ENCODE results near the gene SEMA3D.

SEMA3D gene

GRCh38 chr7:85160223-85160622 is 26.6 kb downstream of the SEMA3D start:
- no peak for DNase-seq (ENCODE audit: low spot score)
- in situ Hi-C loops (cut with MboI; ENCODE audit: low sequenced_read_pairs, unreplicated experiment) = no loop called here

GRCh38 chr7:85159003-85159402 is 27.9 kb downstream of the SEMA3D start:
- TF ChIP-seq CTCF (IDR thresholded peaks at IDR 0.05; ENCODE audit: borderline replicate concordance, control extremely low read depth, extremely low read depth, insufficient read depth, missing control alignments) = no peak
- in situ Hi-C loops (cut with MboI; ENCODE audit: low sequenced_read_pairs, unreplicated experiment) = no loop called here
- DNase-seq (ENCODE audit: low spot score) = no peak

More at GRCh38 chr7:85160223-85160622, 26.6 kb downstream of the SEMA3D start:
- TF ChIP-seq CTCF (IDR thresholded peaks at IDR 0.05; ENCODE audit: borderline replicate concordance, control extremely low read depth, extremely low read depth, insufficient read depth, missing control alignments) = no peak

GRCh38 chr7:85156661-85157208 is 30.1 kb downstream of the SEMA3D start:
- in situ Hi-C loops (cut with MboI; ENCODE audit: low sequenced_read_pairs, unreplicated experiment) = no loop called here
- DNase-seq (ENCODE audit: low spot score) = no peak

DNA sequence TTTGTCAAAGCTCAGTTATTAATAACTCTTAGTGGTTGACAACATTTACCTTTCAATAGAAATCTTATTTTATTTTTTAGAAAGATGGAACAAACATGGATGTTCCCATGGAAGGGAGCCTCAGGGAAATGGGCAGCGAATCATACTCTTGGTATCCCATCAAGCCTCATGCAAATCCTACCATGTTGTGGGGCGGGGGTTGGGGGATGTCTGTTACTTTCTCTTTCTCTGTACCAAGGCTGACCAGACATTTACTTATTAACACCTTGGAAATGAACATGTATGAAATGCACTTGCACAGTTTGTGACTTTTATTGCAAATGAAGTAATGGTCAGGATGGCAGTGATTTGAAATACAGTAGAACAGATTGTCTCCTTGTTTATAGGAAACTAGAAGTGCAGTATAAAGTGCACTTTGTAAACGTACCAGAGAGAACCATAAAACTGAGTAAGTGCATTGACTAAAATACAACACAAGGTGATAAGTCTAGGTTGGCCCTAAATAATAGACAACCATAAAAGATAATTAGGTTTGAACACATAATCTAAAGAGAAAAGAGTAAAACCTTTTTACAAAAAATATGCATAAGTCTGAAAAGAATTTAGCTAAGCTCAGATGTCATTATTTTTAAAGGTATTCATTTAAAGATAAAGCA is 32.4 kb downstream of the SEMA3D start:
- DNase-seq (ENCODE audit: low spot score) = no peak
- no peak for TF ChIP-seq CTCF (IDR thresholded peaks at IDR 0.05; ENCODE audit: borderline replicate concordance, control extremely low read depth, extremely low read depth, insufficient read depth, missing control alignments)
- in situ Hi-C loops (cut with MboI; ENCODE audit: low sequenced_read_pairs, unreplicated experiment) = no loop called here

More at GRCh38 chr7:85156661-85157208, 30.1 kb downstream of the SEMA3D start:
- no peak for TF ChIP-seq CTCF (IDR thresholded peaks at IDR 0.05; ENCODE audit: borderline replicate concordance, control extremely low read depth, extremely low read depth, insufficient read depth, missing control alignments)

DNA sequence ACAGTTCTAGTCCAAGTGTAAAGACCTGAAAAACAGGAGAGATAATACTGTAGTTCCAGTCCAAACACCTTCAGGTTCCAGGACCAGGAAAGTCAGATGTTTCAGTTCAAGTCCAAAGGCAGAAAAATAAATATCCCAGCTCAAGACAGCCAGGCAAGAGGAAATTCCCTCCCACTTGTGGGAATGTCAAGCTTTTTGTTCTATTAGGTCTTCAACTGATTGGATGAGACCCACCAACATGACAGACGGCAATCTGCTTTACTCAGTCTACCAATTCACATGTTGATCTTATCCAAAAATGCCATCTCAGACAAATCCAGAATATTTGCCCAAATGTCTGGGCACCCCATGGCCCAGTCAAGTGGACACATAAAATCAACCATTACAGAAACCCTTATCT is 33.1 kb downstream of the SEMA3D start:
- in situ Hi-C loops (cut with MboI; ENCODE audit: low sequenced_read_pairs, unreplicated experiment) = no loop called here
- TF ChIP-seq CTCF (IDR thresholded peaks at IDR 0.05; ENCODE audit: borderline replicate concordance, control extremely low read depth, extremely low read depth, insufficient read depth, missing control alignments) = no peak
- DNase-seq (ENCODE audit: low spot score) = no peak

DNA sequence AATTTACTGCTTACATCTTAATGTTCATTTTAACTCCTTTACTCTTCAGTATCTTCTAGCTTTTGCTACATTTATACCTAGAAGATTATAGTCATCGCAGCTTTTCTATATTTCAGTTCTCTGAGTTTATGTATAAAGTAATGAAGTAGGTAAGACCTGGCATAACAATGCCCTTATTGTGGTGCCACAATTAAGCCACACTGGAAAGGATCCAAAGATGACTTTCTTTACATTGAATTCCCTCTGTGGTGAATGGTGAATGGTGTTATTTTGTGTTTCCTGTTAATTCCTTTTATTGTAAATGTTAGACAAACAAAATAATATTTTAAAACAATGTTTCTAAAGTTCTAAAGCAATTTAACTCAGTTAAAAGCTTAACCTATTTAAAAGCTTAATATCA is 36.2 kb downstream of the SEMA3D start:
- no peak for DNase-seq (ENCODE audit: low spot score)
- no peak for TF ChIP-seq CTCF (IDR thresholded peaks at IDR 0.05; ENCODE audit: borderline replicate concordance, control extremely low read depth, extremely low read depth, insufficient read depth, missing control alignments)
- in situ Hi-C loops (cut with MboI; ENCODE audit: low sequenced_read_pairs, unreplicated experiment) = no loop called here

Data from GM13976 (cell line).